ENCODE results near the gene TMEM63C.

Gene TMEM63C

DNA sequence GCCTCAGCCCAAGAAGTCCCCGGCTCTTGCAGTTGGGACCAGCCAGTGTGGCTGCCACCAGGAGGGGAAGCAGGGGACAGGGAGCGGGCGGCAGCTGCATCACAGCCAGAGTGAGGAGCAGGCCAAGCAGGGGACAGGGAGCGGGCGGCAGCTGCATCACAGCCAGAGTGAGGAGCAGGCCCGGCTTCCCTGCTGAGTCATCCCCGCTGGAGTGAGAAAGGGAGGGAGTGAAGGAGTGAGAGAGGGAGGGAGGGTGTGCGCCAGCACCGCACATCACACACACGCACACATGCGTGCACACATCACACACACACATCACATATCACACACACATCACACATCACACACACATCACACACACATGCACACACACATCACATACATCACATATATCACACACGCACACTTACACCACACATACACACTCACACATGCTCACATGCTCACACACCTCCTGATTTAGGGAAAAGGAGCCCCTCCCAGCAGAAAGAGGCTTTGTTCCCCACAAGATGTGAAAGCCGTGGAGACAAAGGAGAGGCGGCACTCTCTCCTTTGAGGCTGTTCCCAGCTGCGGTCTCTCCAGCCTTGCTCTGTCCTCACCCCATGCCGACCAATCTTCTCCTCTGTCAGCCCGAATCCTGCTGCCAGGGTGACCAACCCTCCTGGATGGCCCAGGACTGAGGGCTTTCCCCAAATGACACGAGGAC, 23.3 kb upstream of the TMEM63C start:
- Histone ChIP-seq H4K20me1 (ENCODE audit: low read depth, low read length) (no peaks in the 10 kb centered on the region), H3K9ac (ENCODE audit: low read length) (no peak overlapping the region), H3K9me3 (ENCODE audit: insufficient read depth, low read length) (no peaks in the 10 kb centered on the region), H3K36me3 (ENCODE audit: low read length) (no peaks in the 10 kb centered on the region), H3F3A (ENCODE audit: insufficient read depth) (no peaks in the 10 kb centered on the region), H3K4me2 (ENCODE audit: low read depth, low read length, poor library complexity, severe bottlenecking) (no peak overlapping the region), H3K9me2 (replicated peaks; ENCODE audit: insufficient read depth, low read length) (no peaks in the 10 kb centered on the region), H3K79me2 (ENCODE audit: insufficient read depth, low read length) (no peaks in the 10 kb centered on the region), H3K27me3 (ENCODE audit: low read length) (no peaks in the 10 kb centered on the region; the same call in 1 of the 2 replicates), H3K4me3 (ENCODE audit: insufficient read depth, low read length, poor library complexity, severe bottlenecking) (no peak overlapping the region), H3K27ac (ENCODE audit: low read depth, low read length) (no peak overlapping the region), H2AFZ (ENCODE audit: low read depth, low read length, severe bottlenecking) (no peak overlapping the region)
- TF ChIP-seq, protein P1, sequence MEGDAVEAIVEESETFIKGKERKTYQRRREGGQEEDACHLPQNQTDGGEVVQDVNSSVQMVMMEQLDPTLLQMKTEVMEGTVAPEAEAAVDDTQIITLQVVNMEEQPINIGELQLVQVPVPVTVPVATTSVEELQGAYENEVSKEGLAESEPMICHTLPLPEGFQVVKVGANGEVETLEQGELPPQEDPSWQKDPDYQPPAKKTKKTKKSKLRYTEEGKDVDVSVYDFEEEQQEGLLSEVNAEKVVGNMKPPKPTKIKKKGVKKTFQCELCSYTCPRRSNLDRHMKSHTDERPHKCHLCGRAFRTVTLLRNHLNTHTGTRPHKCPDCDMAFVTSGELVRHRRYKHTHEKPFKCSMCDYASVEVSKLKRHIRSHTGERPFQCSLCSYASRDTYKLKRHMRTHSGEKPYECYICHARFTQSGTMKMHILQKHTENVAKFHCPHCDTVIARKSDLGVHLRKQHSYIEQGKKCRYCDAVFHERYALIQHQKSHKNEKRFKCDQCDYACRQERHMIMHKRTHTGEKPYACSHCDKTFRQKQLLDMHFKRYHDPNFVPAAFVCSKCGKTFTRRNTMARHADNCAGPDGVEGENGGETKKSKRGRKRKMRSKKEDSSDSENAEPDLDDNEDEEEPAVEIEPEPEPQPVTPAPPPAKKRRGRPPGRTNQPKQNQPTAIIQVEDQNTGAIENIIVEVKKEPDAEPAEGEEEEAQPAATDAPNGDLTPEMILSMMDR (IDR thresholded peaks at IDR 0.05; ENCODE audit: insufficient read depth, low read length, poor library complexity, severe bottlenecking), result no peak
- no peak for TF ChIP-seq EZH2phosphoT487 (conservative IDR thresholded peaks at IDR 0.05; ENCODE audit: low read length)

- Histone ChIP-seq H3K9me3 (ENCODE audit: insufficient read depth, low read length) (no peaks in the 10 kb centered on the region), H3K79me2 (ENCODE audit: insufficient read depth, low read length) (no peaks in the 10 kb centered on the region), H3K36me3 (ENCODE audit: low read length) (no peaks in the 10 kb centered on the region), H3F3A (ENCODE audit: insufficient read depth) (no peaks in the 10 kb centered on the region), H3K9ac (ENCODE audit: low read length) (no peak overlapping the region), H3K4me3 (ENCODE audit: insufficient read depth, low read length, poor library complexity, severe bottlenecking) (no peak overlapping the region), H2AFZ (ENCODE audit: low read depth, low read length, severe bottlenecking) (no peak overlapping the region), H3K27me3 (ENCODE audit: low read length) (no peaks in the 10 kb centered on the region; the same call in 1 of the 2 replicates), H3K9me2 (replicated peaks; ENCODE audit: insufficient read depth, low read length) (no peaks in the 10 kb centered on the region), H3K4me2 (ENCODE audit: low read depth, low read length, poor library complexity, severe bottlenecking) (no peak overlapping the region), H4K20me1 (ENCODE audit: low read depth, low read length) (no peaks in the 10 kb centered on the region), H3K27ac (ENCODE audit: low read depth, low read length) (no peak overlapping the region)
- no peak for TF ChIP-seq EZH2phosphoT487 (conservative IDR thresholded peaks at IDR 0.05; ENCODE audit: low read length)
Measured at GRCh38 chr14:77158882-77159255, 22.7 kb upstream of the TMEM63C start.

GRCh38 chr14:77161011-77161410, 20.6 kb upstream of the TMEM63C start:
- no peak overlapping the region for H3K9ac ChIP-seq (ENCODE audit: low read length)
- H3K79me2 ChIP-seq (ENCODE audit: insufficient read depth, low read length), result no peaks in the 10 kb centered on the region
- no peak overlapping the region for H3K4me3 ChIP-seq (ENCODE audit: insufficient read depth, low read length, poor library complexity, severe bottlenecking)
- TF ChIP-seq, protein P1 (IDR thresholded peaks at IDR 0.05; ENCODE audit: insufficient read depth, low read length, poor library complexity, severe bottlenecking), result no peak
- no peak for TF ChIP-seq EZH2phosphoT487 (conservative IDR thresholded peaks at IDR 0.05; ENCODE audit: low read length)
- no peaks in the 10 kb centered on the region for H3K36me3 ChIP-seq (ENCODE audit: low read length)
- no peak overlapping the region for H2AFZ ChIP-seq (ENCODE audit: low read depth, low read length, severe bottlenecking)
- no peak overlapping the region for H3K27ac ChIP-seq (ENCODE audit: low read depth, low read length)
- H3K27me3 ChIP-seq (ENCODE audit: low read length), result no peaks in the 10 kb centered on the region; the same call in 1 of the 2 replicates
- no peak overlapping the region for H3K4me2 ChIP-seq (ENCODE audit: low read depth, low read length, poor library complexity, severe bottlenecking)
- no peaks in the 10 kb centered on the region for H3F3A ChIP-seq (ENCODE audit: insufficient read depth)
- no peaks in the 10 kb centered on the region for H3K9me3 ChIP-seq (ENCODE audit: insufficient read depth, low read length)
- no peaks in the 10 kb centered on the region for H4K20me1 ChIP-seq (ENCODE audit: low read depth, low read length)
- H3K9me2 ChIP-seq (replicated peaks; ENCODE audit: insufficient read depth, low read length), result no peaks in the 10 kb centered on the region

- Histone ChIP-seq H3K4me2 (ENCODE audit: low read depth, low read length, poor library complexity, severe bottlenecking) (no peak overlapping the region), H3K79me2 (ENCODE audit: insufficient read depth, low read length) (no peaks in the 10 kb centered on the region), H3K9me2 (replicated peaks; ENCODE audit: insufficient read depth, low read length) (no peaks in the 10 kb centered on the region), H3K9ac (ENCODE audit: low read length) (no peak overlapping the region), H4K20me1 (ENCODE audit: low read depth, low read length) (no peaks in the 10 kb centered on the region), H3F3A (ENCODE audit: insufficient read depth) (no peaks in the 10 kb centered on the region), H3K4me3 (ENCODE audit: insufficient read depth, low read length, poor library complexity, severe bottlenecking) (no peak overlapping the region), H3K36me3 (ENCODE audit: low read length) (no peaks in the 10 kb centered on the region), H2AFZ (ENCODE audit: low read depth, low read length, severe bottlenecking) (no peak overlapping the region), H3K27me3 (ENCODE audit: low read length) (no peaks in the 10 kb centered on the region), H3K9me3 (ENCODE audit: insufficient read depth, low read length) (0 out of 2 replicates have a peak, but pooled peaks cover 7% of the 10 kb centered on the region), H3K27ac (ENCODE audit: low read depth, low read length) (no peak overlapping the region)
- TF ChIP-seq EZH2phosphoT487 (conservative IDR thresholded peaks at IDR 0.05; ENCODE audit: low read length), result no peak
- TF ChIP-seq, protein P1 (IDR thresholded peaks at IDR 0.05; ENCODE audit: insufficient read depth, low read length, poor library complexity, severe bottlenecking), result no peak
Measured at GRCh38 chr14:77170045-77170444, 11.6 kb upstream of the TMEM63C start.
